Spleen (tissue), 7 donors: Measurements from ENCODE around the gene TMEM132D.

Source experiments
- CTCF ChIP-seq, 11 experiments: fragments of 200-600 bp in 7 of 11; fragments of 450-650 bp in 4 of 11; sonication (generic) in 4 of 11; IDR thresholded peaks in 8 of 11; conservative IDR thresholded peaks in 3 of 11; 1 replicate in 7 of 11; 2 replicates in 4 of 11; pipeline versions ENCODE4 v1.4.0 to v1.8.0; 2016 to 2021; ENCODE audit warnings: antibody characterized with exemption in 11 of 11, inconsistent platforms in 4 of 11, mild to moderate bottlenecking in 1 of 11
- POLR2A ChIP-seq, 3 donors: fragments of 450-650 bp; IDR thresholded peaks; one replicate each; pipeline ENCODE4 v1.5.1; 2017; ENCODE audit warnings: antibody characterized with exemption in 3 of 3, mild to moderate bottlenecking in 1 of 3
- donor health status: DM: no; HTN: no; CAD: no; lungs with moderate emphysema.
- donor health status: DM: no; HTN: no; CAD: no.
- donor health status: DM: no; HTN: no; CAD: no.

DNA sequence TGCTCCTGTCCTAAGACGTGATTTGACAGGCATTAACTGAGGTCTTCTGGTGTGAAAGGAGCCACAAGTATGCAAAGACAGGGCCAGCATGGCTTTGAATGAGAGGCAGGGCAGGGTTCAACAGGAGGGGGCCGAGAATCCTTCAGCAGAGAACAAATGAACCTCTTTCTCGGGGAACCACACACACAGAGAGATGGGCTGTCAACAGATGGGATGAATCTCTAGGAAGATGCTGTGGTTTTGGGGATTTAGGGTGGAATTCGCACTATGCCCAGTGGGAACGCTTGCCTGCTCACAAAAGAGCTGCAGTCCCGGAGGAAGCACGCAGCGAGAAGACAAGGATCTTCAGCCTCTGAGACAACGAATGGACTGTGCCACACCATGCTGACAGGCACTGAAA, 537.2 kb downstream of the TMEM132D start:
- TF ChIP-seq CTCF (IDR thresholded peaks at IDR 0.05 in 8 of 11, conservative IDR thresholded peaks at IDR 0.05 in 3 of 11) (no peak), POLR2A (IDR thresholded peaks at IDR 0.05) (no peak)
